Dendritic cell treated with granulocyte-macrophage colony-stimulating factor and Interleukin-4, amounts not matched to agents 40 ng/mL and 50 ng/mL, for 4 days (primary cell): ENCODE results near the gene CDC42SE2.
"Not testable (repeated sequence)": the region's sequence is repeated elsewhere in the genome, so short reads cannot be mapped to it uniquely, and the experiment has no call there.

ENCODE experiments used
- H3K27ac Mint-ChIP-seq: one replicate; pipeline ENCODE4 v1.8.0; 2022; ENCODE audit warnings: mild to moderate bottlenecking, mixed read lengths
- H3K27me3 Mint-ChIP-seq: one replicate; pipeline ENCODE4 v1.8.0; 2022; ENCODE audit warnings: mild to moderate bottlenecking, mixed read lengths
- H3K36me3 Mint-ChIP-seq: one replicate; pipeline ENCODE4 v1.8.0; 2022; ENCODE audit warnings: low read depth, mixed read lengths
- H3K4me1 Mint-ChIP-seq: one replicate; pipeline ENCODE4 v1.8.0; 2022; ENCODE audit warnings: low read depth, mixed read lengths
- H3K4me3 Mint-ChIP-seq: one replicate; pipeline ENCODE4 v1.8.0; 2022; ENCODE audit warnings: mild to moderate bottlenecking, moderate library complexity, mixed read lengths
- H3K9me3 Mint-ChIP-seq: one replicate; pipeline ENCODE4 v1.8.0; 2022; ENCODE audit warnings: mixed read lengths
- intact Hi-C: fragments of 100-400 bp; cut with micrococcal nuclease; formaldehyde crosslinking; loops from one replicate; pipeline ENCODE4 v1.15.0; 2022

CDC42SE2 gene

DNA sequence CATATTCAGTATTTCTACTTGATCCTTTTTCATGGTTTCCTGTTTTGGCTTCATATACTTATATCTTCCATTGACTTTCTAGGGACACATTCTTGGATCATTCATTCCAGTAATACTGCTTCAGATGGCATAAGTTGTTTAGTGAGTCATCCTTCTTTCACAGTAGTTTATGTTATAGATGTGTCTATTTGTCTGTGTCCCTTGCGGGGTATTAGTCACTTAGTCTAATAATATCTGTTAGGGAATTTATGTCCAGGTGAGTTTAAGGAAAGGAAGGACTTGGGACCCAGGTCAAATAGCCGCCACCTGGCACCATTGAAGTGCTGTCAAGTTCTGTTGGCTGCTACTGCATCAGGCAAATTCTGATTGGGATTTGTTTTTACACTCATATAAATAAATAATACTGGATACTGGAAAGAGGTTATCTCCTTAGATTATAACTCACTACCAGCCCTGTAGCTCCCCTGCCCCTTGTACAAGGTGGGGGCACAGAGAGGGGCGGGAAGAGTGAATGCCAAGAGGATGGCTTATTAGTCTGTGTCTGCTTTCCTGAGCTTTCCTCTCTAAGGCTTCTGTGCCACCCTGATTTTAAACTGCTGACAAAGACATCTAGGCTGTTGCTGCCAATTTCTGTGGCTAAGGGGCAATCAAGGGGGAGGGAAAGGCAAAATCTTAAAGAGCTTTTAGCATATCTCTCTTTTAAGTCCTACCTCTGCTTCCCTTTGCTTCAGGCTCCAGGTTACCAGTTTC is 64.9 kb downstream of the CDC42SE2 start:
- peaks cover 18% of the 10 kb centered on the region for H3K36me3 Mint-ChIP-seq
- H3K9me3 Mint-ChIP-seq: no peaks in the 10 kb centered on the region
- H3K27ac Mint-ChIP-seq: peak overlapping the region; percentile 79
- H3K27me3 Mint-ChIP-seq: no peaks in the 10 kb centered on the region
- intact Hi-C loops: no loop called here
- peak overlapping the region; percentile 23 for H3K4me3 Mint-ChIP-seq
- peaks cover 51% of the 10 kb centered on the region for H3K4me1 Mint-ChIP-seq

DNA sequence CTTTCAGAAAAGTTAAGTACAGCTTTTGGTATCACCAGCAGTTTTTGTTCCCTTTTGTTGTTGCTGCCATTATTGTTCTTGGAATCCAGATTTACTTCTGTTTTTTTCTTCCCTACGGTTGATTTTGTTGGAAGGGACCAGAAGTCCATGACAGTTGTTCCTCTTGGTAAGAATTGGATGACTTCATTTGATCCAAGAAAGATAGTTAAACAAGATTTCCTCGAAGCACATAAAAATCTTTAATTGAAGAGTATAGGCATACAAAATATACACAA is 65.4 kb downstream of the CDC42SE2 start:
- intact Hi-C loops: no loop called here
- Mint-ChIP-seq H3K4me1 (peaks cover 54% of the 10 kb centered on the region), H3K9me3 (no peaks in the 10 kb centered on the region), H3K27me3 (no peaks in the 10 kb centered on the region), H3K4me3 (no peak overlapping the region), H3K36me3 (peaks cover 18% of the 10 kb centered on the region), H3K27ac (peak overlapping the region; percentile 79)

DNA sequence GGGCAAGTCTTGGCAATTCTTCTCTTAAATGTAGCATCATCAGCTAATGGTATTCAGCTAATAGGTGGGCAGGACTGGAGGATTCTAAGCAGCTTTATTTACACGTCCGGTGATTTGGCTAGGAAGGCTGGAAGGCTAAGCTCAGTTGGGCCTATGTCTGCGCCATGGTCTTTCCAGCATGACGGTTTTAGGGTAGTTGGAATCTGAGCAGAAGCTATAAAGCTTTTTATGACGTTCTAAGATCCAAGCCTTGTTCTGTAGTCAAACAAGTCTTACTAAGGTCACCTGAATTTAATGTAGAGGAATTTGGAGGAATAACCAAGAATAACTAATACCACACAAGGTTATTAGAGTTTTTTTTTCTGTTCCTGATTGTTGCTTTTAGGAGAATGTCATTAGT is 66.2 kb downstream of the CDC42SE2 start:
- Mint-ChIP-seq H3K9me3 (peaks cover 4% of the 10 kb centered on the region), H3K4me1 (peaks cover 60% of the 10 kb centered on the region), H3K27ac (peak overlapping the region; percentile 79), H3K4me3 (no peak overlapping the region), H3K36me3 (peaks cover 25% of the 10 kb centered on the region), H3K27me3 (no peaks in the 10 kb centered on the region)
- intact Hi-C loops: no loop called here

DNA sequence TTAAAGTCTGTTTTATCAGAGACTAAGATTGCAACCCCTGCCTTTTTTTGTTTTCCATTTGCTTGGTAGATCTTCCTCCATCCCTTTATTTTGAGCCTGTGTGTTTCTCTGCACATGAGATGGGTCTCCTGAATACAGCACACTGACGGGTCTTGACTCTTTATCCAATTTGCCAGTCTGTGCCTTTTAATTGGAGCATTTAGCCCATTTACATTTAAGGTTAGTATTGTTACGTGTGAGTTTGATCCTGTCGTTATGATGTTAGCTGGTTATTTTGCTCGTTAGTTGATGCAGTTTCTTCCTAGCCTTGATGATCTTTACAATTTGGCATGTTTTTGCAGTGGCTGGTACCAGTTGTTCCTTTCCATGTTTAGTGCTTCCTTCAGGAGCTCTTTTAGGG is 71.9 kb downstream of the CDC42SE2 start:
- intact Hi-C loops, H3K27ac Mint-ChIP-seq, H3K27me3 Mint-ChIP-seq, H3K4me3 Mint-ChIP-seq: not testable (repeated sequence)
- Mint-ChIP-seq H3K9me3 (peaks cover 33% of the 10 kb centered on the region), H3K4me1 (peaks cover 37% of the 10 kb centered on the region), H3K36me3 (peaks cover 40% of the 10 kb centered on the region)

DNA sequence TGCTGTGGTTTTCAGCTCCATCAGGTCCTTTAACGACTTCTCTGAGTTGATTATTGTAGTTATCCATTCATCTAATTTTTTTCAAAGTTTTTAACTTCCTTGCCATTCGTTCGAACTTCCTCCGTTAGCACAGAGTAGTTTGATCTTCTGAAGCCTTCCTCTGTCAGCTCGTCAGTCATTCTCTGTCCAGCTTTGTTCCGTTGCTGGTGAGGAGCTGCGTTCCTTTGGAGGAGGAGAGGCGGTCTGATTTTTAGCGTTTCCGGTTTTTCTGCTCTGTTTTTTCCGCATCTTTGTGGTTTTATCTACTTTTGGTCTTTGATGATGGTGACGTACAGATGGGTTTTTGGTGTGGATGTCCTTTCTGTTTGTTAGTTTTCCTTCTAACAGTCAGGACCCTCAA is 72.9 kb downstream of the CDC42SE2 start:
- H3K27ac Mint-ChIP-seq, H3K27me3 Mint-ChIP-seq, H3K4me3 Mint-ChIP-seq, intact Hi-C loops: not testable (repeated sequence)
- Mint-ChIP-seq H3K36me3 (peaks cover 51% of the 10 kb centered on the region), H3K4me1 (peaks cover 43% of the 10 kb centered on the region), H3K9me3 (peaks cover 33% of the 10 kb centered on the region)

DNA sequence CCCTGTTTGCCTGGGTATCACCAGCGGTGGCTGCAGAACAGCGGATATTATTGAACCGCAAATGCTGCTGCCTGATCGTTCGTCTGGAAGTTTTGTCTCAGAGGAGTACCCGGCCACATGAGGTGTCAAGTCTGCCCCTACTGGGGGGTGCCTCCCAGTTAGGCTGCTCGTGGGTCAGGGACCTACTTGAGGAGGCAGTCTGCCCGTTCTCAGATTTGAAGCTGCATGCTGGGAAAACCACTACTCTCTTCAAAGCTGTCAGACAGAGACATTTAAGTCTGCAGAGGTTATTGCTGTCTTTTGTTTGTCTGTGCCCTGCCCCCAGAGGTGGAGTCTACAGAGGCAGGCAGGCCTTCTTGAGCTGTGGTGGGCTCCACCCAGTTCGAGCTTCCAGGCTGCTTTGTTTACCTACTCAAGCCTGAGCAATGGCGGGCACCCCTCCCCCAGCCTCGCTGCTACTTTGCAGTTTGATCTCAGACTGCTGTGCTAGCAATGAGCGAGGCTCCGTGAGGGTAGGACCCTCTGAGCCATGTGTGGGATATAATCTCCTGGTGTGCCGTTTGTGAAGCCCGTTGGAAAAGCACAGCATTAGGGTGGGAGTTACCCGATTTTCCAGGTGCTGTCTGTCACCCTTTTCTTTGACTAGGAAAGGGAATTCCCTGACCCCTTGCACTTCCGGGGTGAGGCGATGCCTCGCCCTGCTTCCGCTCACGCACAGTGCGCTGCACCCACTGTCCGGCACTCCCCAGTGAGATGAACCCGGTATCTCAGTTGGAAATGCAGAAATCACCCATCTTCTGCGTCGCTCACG is 73.6 kb downstream of the CDC42SE2 start:
- H3K27me3 Mint-ChIP-seq, H3K27ac Mint-ChIP-seq, H3K4me3 Mint-ChIP-seq, intact Hi-C loops: not testable (repeated sequence)
- Mint-ChIP-seq H3K36me3 (peaks cover 52% of the 10 kb centered on the region), H3K4me1 (peaks cover 43% of the 10 kb centered on the region), H3K9me3 (peaks cover 33% of the 10 kb centered on the region)

DNA sequence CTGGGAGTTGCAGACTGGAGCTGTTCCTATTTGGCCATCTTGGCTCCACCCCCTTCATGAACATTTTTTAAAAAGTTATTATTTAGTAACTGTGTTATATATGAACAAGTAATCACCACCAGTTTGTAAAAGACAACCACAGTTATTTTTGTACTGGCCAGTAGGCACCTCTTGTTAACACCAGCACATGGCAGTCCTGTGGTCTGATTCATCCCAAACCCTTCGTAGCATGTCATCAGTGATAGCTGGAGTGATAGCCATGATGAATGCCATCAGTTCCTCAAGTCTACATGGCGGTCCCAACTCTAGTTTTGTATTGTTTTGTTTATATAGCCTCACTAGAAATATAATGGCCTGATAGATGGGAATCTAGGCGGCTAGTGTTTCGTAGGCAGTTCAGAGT is 74.2 kb downstream of the CDC42SE2 start:
- intact Hi-C loops: no loop called here
- Mint-ChIP-seq H3K4me3 (no peak overlapping the region), H3K27me3 (no peaks in the 10 kb centered on the region), H3K36me3 (peaks cover 57% of the 10 kb centered on the region), H3K27ac (no peak overlapping the region), H3K4me1 (peaks cover 43% of the 10 kb centered on the region), H3K9me3 (peaks cover 36% of the 10 kb centered on the region)

DNA sequence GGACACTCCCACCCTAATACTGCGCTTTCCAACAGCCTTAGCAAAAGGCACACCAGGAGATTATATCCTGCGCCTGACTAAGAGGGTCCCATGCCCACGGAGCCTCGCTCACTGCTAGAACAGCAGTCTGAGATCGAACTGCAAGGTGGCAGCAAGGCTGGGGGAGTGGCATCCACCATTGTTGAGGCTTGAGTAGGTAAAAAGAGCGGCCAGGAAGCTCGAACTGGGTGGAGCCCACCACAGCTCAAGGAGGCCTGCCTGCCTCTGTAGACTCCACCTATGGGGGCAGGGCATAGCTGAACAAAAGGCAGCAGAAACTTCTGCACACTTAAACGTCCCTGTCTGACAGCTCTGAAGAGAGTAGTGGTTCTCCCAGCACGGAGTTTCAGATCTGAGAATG is 80.4 kb downstream of the CDC42SE2 start:
- H3K27ac Mint-ChIP-seq, intact Hi-C loops, H3K27me3 Mint-ChIP-seq, H3K4me3 Mint-ChIP-seq: not testable (repeated sequence)
- Mint-ChIP-seq H3K4me1 (peaks cover 41% of the 10 kb centered on the region), H3K9me3 (peaks cover 29% of the 10 kb centered on the region), H3K36me3 (peaks cover 75% of the 10 kb centered on the region)

DNA sequence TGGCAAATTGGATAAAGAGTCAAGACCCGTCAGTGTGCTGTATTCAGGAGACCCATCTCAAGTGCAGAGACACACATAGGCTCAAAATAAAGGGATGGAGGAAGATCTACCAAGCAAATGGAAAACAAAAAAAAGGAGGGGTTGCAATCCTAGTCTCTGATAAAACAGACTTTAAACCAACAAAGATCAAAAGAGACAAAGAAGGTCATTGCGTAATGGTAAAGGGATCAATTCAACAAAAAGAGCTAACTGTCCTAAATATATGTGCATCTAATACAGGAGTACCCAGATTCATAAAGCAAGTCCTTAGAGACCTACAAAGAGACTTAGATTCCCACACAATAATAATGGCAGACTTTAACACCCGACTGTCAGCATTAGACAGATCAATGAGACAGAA is 82.4 kb downstream of the CDC42SE2 start:
- Mint-ChIP-seq H3K36me3 (peaks cover 75% of the 10 kb centered on the region), H3K9me3 (peaks cover 29% of the 10 kb centered on the region), H3K4me1 (peaks cover 39% of the 10 kb centered on the region)
- intact Hi-C loops, H3K27ac Mint-ChIP-seq, H3K27me3 Mint-ChIP-seq, H3K4me3 Mint-ChIP-seq: not testable (repeated sequence)

DNA sequence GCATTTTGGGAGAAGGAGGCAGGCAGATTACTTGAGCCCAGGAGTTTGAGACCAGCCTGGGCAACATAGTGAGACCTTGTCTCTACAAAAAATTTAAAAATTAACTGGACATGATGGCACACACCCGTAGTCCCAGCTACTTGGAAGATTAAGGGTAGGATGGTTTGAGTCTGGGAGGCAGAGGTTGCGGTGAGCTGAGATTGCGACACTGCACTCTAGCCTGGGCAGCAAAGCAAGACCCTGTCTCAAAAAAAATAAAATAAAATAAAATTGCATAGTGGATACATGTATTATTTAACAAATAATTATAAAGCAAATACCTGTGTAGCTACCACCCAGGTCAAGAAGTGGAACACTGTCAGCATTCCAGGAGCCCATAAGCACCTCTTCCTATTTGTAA is 90.1 kb downstream of the CDC42SE2 start:
- intact Hi-C loops: no loop called here
- H3K4me3 Mint-ChIP-seq: no peak overlapping the region
- no peaks in the 10 kb centered on the region for H3K9me3 Mint-ChIP-seq
- peaks cover 20% of the 10 kb centered on the region for H3K36me3 Mint-ChIP-seq
- H3K4me1 Mint-ChIP-seq: peaks cover 29% of the 10 kb centered on the region
- no peak overlapping the region for H3K27ac Mint-ChIP-seq
- H3K27me3 Mint-ChIP-seq: no peaks in the 10 kb centered on the region

DNA sequence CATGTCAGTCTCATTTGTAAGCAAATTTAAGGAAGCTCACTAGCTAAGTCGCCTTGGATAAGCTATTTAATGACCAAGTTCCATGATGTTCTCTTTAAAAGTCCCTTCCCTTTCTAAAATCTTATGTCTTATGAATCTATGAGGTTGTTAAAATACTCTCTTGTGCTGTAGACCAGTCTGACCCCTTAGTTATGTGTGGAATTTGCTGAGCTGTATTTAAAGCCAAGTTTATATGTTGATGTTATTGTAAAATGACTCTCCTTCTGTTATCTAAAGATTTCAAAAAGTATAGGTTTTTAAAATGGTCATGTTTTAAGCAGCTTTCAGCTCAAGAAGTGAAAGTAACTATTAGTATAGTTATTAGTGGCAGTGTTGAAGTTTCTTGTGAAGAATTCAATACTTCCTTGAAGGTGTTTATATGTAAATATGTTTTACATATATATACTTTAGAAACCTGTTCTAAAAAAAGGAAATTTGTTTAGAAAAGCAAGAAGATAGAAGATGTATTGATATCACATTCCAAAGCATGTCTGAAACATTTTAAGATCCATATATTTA is 92.2 kb downstream of the CDC42SE2 start:
- Mint-ChIP-seq H3K9me3 (no peaks in the 10 kb centered on the region), H3K27ac (peak overlapping the region; percentile 14), H3K4me1 (peaks cover 30% of the 10 kb centered on the region), H3K27me3 (no peaks in the 10 kb centered on the region), H3K4me3 (no peak overlapping the region), H3K36me3 (peaks cover 38% of the 10 kb centered on the region)
- intact Hi-C loops: loop anchor here (5.0 kb wide), 1 partner anchor 34 kb away; no protein-coding TSS in a partner anchor

DNA sequence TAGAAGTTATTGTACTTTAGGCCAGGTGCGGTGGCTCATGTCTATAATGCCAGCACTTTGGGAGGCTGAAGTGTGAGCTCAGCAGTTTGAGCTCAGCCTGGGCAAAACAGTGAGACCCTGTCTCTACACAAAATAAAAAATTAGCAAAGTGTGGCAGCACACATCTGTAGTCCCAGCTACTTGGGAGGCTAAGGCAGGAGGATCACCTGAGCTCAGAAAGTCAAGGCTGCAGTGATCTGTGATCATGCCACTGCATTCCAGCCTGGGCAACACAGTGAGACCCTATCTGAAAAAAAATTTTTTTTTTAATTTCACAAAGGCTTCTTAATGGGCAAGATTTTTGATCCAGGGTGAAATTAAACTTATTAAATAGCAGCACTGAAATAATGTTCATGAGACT is 92.8 kb downstream of the CDC42SE2 start:
- peaks cover 3% of the 10 kb centered on the region for H3K9me3 Mint-ChIP-seq
- peaks cover 40% of the 10 kb centered on the region for H3K36me3 Mint-ChIP-seq
- no peaks in the 10 kb centered on the region for H3K27me3 Mint-ChIP-seq
- H3K27ac Mint-ChIP-seq: no peak overlapping the region
- intact Hi-C loops: loop anchor here (5.0 kb wide), 1 partner anchor 34 kb away; no protein-coding TSS in a partner anchor
- peaks cover 35% of the 10 kb centered on the region for H3K4me1 Mint-ChIP-seq
- H3K4me3 Mint-ChIP-seq: no peak overlapping the region

DNA sequence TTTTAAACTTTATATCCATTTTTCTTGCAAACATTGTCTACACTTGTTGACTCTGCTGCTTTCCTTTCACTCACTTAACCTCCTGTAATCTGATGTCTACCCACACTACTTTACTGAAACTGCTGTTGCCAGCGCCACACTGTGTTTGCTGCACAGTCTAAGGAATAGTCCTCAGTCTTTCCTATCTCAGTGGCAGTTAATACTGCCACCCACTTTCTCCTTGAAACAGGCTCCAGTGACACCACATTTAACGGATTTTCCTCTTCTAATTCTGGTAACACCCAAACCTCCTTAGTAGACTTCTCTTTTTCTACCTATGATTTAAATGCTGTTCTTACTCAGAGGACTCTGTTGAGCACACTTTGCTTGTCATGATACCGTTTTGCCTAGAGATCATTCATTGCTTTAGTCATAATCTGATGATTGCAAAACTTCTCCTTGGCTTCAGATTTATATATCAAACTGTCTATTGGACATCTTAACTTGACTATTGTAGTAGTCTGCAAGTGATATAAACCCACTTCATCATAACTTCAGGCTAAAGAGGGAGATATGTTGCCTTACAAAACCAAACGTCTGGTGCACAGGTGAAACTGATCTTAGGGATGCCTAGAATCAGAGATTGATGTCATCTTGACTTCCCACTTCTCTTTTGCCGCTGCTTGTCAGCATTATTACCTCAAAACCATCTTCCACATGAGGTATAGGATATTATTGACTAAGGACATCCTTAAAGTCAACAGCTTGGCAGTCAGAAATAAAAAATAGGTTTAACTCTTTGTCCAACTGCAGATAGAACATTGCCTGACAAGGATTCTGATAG is 94.1 kb downstream of the CDC42SE2 start:
- Mint-ChIP-seq H3K4me3 (no peak overlapping the region), H3K4me1 (peaks cover 37% of the 10 kb centered on the region), H3K27me3 (no peaks in the 10 kb centered on the region), H3K9me3 (peaks cover 8% of the 10 kb centered on the region), H3K36me3 (peaks cover 44% of the 10 kb centered on the region), H3K27ac (peak overlapping the region; percentile 67)
- intact Hi-C loops: loop anchor here (5.0 kb wide), 1 partner anchor 36 kb away; no protein-coding TSS in a partner anchor
